COLO668 (cell line): ENCODE data around the gene AHDC1.

Experiments
- DNase-seq: peaks from one replicate; lab custom pipeline; 2025; ENCODE audit not compliant: unreplicated experiment; lab: John Stamatoyannopoulos, UW

The AHDC1 gene

GRCh38 chr1:27598902-27599528 is 4.9 kb downstream of the AHDC1 start:
- DNase-seq, result peak; percentile 56

- no peak for DNase-seq
These were observed 5.7 kb downstream of the AHDC1 start for GRCh38 chr1:27598295-27598687.

GRCh38 chr1:27597516-27598294 is 6.2 kb downstream of the AHDC1 start:
- DNase-seq, result no peak

- DNase-seq, result no peak
These were observed 7.0 kb downstream of the AHDC1 start for GRCh38 chr1:27596986-27597385.

GRCh38 chr1:27596261-27596660 is 7.7 kb downstream of the AHDC1 start:
- no peak for DNase-seq

DNA sequence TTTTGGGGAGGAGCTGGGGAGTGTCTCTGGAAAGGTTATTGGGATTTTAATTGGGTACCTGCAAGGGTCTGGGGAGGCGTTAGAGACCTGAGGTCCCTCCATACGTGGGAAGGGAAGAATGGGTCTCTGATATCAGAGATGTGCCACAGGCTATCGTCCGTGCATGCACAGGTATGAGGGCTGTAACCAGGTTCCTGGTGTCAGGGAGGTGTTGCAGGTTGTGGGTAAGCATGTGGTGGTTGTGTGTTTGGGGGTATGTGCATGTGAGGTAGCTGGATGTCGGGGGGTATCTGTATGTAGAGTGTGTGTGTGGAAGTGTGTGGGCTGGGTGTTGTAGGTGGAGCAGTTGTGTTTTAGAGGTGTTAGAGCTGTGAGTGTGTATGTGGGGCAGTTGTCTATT is 8.3 kb downstream of the AHDC1 start:
- no peak for DNase-seq

GRCh38 chr1:27594564-27595510 is 9.1 kb downstream of the AHDC1 start:
- no peak for DNase-seq

DNA sequence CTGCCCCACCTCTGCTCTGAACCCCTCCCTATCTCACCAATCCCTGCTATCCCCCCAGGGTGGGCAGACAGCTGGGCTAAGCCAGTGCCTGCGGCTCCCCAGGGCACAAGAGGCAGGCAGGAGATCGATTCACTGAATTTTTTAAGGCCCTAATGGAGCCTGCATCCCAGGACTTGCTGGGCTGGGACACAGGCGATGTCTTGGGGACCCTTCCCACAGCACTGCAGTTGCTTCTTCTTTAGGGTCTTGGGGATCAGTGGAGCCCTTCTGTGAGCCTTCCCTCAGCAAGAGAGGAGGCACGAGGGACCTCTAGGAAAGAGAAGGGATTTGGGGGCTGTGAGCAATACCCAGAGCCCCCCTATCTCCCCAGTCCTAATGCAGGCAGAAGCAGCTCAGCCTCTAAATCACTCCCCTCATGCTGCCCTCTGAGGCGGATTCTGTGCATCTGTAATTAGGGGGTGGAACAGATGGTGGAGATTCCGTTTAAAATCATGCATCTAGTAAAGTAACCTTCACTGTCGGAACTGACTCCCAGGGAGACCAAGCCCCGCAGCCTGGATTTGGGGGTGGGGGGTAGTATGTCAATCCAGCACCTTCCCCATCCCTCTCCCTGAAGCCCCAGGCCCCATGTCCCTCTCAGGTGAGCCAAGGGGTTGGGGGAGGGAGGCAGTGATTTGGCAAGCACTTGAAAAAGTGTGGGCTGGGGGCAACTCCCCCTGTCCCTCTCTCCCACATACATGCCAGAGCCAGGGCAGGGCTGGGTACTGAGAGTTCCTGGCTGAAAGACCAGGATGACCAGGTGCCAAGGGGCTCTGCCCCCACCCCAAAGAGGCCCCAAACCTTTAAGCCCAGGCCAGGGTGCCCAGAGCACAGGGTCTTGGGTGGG is 10.0 kb downstream of the AHDC1 start:
- no peak for DNase-seq

- DNase-seq, result no peak
These were observed 10.8 kb downstream of the AHDC1 start for GRCh38 chr1:27592931-27593677.

DNA sequence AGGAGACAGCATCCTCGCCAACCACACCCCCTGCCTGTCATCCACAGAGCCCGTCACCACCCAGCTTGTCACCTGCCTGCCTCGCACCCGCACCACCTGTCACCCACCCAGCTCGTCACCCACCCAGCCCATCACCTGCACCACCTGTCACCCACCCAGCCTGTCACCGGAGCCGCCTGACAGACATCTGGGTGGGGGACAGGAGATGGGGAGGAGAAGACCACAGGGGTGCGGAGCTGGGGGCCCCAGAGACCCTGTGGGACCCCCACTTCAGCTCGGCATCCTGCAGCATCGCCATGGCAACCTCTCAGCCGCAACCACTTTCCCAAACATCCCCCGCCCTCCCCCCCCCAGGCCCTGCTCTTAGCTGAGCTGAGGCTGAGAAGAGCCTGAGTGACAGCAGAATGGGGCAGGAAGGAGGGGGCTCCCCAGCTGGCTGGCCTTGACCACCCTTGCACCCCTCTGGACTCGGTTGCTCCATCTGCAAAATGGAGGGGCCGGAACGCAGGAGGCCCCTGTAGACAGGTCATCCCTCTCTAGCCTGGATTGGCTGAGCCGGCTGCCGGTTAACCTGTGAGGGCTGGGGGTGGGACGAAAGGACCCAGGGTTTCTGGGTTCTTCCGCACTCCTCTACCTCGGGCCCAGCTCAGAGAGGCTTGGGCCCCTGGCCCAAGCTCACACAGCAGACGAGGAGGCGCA is 11.6 kb downstream of the AHDC1 start:
- no peak for DNase-seq

- no peak for DNase-seq
These were observed 12.3 kb downstream of the AHDC1 start for GRCh38 chr1:27591622-27592021.

GRCh38 chr1:27590917-27591508 is 12.9 kb downstream of the AHDC1 start:
- no peak for DNase-seq

DNA sequence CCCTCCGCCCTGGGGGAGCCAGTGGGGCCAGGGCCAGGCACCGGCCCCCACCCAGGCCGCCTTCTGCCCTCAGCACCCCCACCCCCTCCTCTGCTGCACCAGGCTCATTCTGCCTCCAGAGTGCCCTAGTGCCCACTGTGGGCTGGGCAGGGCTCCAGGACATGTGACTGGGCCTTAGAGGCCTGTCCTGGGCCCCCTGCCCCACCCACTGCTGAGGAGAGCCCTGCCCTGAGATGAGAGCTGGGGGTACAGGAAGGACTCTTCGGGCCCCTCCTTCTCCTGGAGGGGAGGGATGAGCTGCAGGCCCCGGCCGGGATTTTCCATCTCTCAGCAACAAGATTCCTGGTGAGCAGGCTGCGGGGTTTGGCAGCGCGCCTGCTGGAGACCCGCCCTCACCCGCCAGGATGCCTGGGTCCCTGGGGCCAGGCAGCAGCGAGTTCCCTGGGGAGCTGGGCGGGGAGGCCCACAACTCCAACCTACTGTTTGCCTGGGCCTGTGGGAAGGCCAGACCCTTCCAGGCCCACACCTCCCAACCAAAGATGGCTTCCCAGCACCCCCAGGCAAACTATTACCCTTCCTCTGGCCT is 14.0 kb downstream of the AHDC1 start:
- DNase-seq, result peak; percentile 22

- DNase-seq, result no peak
These were observed 14.5 kb downstream of the AHDC1 start for GRCh38 chr1:27589441-27589840.

DNA sequence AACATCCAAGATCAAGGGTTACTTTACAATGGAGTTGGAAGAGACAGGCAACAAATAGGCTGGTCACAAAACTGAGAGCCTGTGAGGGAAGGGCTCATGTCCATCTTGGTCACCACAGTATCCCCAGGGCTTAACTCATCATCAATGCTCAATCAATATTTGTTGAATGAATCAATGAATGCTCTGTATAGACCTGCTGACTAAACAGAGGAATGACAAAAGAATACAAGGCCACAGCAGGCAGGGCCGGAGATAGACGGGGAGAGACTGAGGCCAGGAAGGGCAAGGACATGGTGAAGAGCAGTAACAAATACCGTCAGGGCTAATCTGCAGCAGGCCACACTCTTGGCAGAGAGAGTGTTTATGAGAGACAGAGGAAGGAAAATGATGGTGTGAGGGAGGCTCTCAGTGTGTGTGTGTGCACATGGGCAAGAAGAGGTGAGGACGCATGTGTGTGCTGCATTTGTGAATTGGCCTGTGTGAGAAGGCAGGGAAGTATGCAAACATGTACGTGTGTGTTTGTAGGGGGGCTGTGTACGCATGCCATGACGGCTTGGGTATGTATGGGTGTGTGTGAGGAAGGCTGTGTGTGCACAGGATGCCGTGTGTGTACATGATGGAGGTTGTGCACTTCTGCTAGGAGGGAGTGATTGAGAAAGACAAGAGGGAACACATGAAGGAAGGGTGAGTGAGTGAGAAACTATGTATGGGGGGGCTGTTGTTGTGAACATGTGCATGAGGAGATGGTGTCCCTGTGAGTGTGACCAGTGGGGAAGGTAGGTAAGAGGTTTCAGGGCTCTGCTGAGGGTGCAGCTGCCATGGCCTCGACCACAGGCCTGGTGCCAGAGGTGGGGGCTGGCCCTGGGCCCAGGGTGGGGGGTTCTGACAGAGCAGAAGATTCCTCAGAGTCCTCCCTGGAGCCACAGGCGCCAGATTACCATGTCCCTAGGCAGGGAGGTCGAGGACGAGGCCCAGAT is 15.4 kb downstream of the AHDC1 start:
- DNase-seq, result no peak

GRCh38 chr1:27585684-27586083 is 18.3 kb downstream of the AHDC1 start:
- DNase-seq, result no peak

DNA sequence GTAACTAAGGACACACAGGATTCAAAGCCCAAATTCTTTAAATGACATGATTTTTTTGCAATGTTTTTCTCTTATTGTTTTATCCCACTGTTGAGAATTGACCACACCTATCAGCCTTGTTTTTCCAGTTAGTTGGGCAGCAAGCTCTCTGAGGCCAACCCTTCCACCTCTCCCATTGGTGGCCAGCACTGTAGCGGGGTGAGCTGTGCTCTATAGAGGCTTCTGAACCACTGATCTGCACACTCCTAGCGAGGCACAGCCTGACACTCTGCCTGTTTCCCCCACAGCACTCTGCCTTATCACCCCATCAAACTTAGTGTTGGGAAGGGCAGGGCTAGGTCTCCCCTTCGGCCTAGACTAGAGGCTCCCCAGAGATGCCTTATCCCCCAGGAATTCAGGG is 19.5 kb downstream of the AHDC1 start:
- no peak for DNase-seq
